B cell (primary cell): ENCODE data around the gene ASTN2. TPM values are rescaled to one million over a fixed set of nuclear protein-coding genes. Genes with fewer than 3 reads are reported as not detected.

Experiments
- ATAC-seq: fragments of 200-7000 bp; cut with Tn5 transposase; one replicate; pipeline ENCODE4 v1.10.0; 2021; ENCODE audit warnings: low read depth, mild to moderate bottlenecking, moderate number of reproducible peaks, moderate library complexity
- CTCF ChIA-PET: fragments of 350-600 bp; sonication (Branson Sonifier 250); formaldehyde crosslinking; loops from one replicate; lab custom pipeline; 2021; ENCODE audit warnings: antibody characterized with exemption, inconsistent platforms; lab: Charles Lee
- POLR2A ChIA-PET: fragments of 350-600 bp; sonication (Branson Sonifier 250); formaldehyde crosslinking; loops from one replicate; lab custom pipeline; 2021; ENCODE audit warnings: antibody characterized with exemption; lab: Charles Lee
- DNase-seq: peaks from one replicate; pipeline ENCODE4 v3.0.0; 2013
- H2AFZ ChIP-seq: 2 replicates; pipeline ENCODE4 v1.6.1; 2012; ENCODE audit warnings: mild to moderate bottlenecking, low read depth, low read length; ENCODE audit not compliant: insufficient read depth, poor library complexity, severe bottlenecking
- H3K27ac ChIP-seq, 2 donors: 1 replicate in 1 of 2; 2 replicates in 1 of 2; pipeline ENCODE4 v1.5.1; 2012 to 2013; ENCODE audit warnings: low read length in 2 of 2, mild to moderate bottlenecking in 2 of 2, moderate library complexity in 1 of 2
- H3K27me3 ChIP-seq, 4 experiments: fragments of 200-600 bp in 1 of 4; sonication (generic) in 1 of 4; replicated peaks in 1 of 4; 1 replicate in 2 of 4; 2 replicates in 2 of 4; pipeline versions ENCODE4 v1.6.1 to v1.7.0; 2013 to 2016; ENCODE audit warnings: low read length in 3 of 4, mild to moderate bottlenecking in 2 of 4, mixed read lengths in 1 of 4, moderate library complexity in 1 of 4; ENCODE audit not compliant: insufficient read depth in 4 of 4, control insufficient read depth in 3 of 4; ENCODE audit errors: control extremely low read depth in 1 of 4
- H3K36me3 ChIP-seq, 2 experiments: replicated peaks in 1 of 2; 1 replicate in 1 of 2; 2 replicates in 1 of 2; pipeline versions ENCODE4 v1.6.1 to v1.7.1; 2013; ENCODE audit warnings: low read length in 1 of 2; ENCODE audit not compliant: insufficient read depth in 2 of 2, control insufficient read depth in 1 of 2; ENCODE audit errors: control extremely low read depth in 1 of 2, extremely low read depth in 1 of 2
- H3K4me1 ChIP-seq, 2 donors: fragments of 200-600 bp in 1 of 2; sonication (generic) in 1 of 2; 1 replicate in 1 of 2; 2 replicates in 1 of 2; pipeline versions ENCODE4 v1.5.1 to v1.6.1; 2013 to 2017; ENCODE audit warnings: low read length in 2 of 2; ENCODE audit not compliant: control insufficient read depth in 2 of 2, insufficient read depth in 2 of 2
- H3K4me2 ChIP-seq: replicated peaks from 2 replicates; pipeline ENCODE3; 2012; ENCODE audit warnings: mild to moderate bottlenecking, low read depth, low read length; ENCODE audit not compliant: poor library complexity, severe bottlenecking
- H3K4me3 ChIP-seq, 5 experiments: fragments of 200-600 bp in 1 of 5; sonication (generic) in 1 of 5; 1 replicate in 3 of 5; 2 replicates in 2 of 5; pipeline versions ENCODE4 v1.5.1 to v1.7.0; 2011 to 2016; ENCODE audit warnings: low read length in 4 of 5, mild to moderate bottlenecking in 4 of 5, low read depth in 2 of 5, control low read depth in 1 of 5, moderate library complexity in 1 of 5; ENCODE audit not compliant: insufficient read depth in 1 of 5; ENCODE audit errors: control extremely low read depth in 1 of 5, extremely low read depth in 1 of 5
- H3K79me2 ChIP-seq: fragments of 200-600 bp; sonication (generic); one replicate; pipeline ENCODE4 v1.6.0; 2016; ENCODE audit warnings: low read length; ENCODE audit not compliant: control insufficient read depth, insufficient read depth
- H3K9ac ChIP-seq: fragments of 200-600 bp; sonication (generic); 2 replicates; pipeline ENCODE4 v1.6.1; 2017; ENCODE audit warnings: mild to moderate bottlenecking, low read length, moderate library complexity
- H3K9me3 ChIP-seq, 3 donors: one replicate each; pipeline versions ENCODE4 v1.6.1 to v1.7.1; 2013; ENCODE audit warnings: low read length in 2 of 3; ENCODE audit not compliant: control insufficient read depth in 2 of 3, insufficient read depth in 1 of 3; ENCODE audit errors: control extremely low read depth in 1 of 3
- H4K20me1 ChIP-seq: 2 replicates; pipeline ENCODE4 v1.6.0; 2012; ENCODE audit warnings: mild to moderate bottlenecking, low read length; ENCODE audit not compliant: insufficient read depth, control insufficient read depth, poor library complexity, severe bottlenecking
- H3K27ac Mint-ChIP-seq: one replicate; pipeline ENCODE4 v1.8.0; 2021; ENCODE audit warnings: mixed read lengths
- H3K27me3 Mint-ChIP-seq: one replicate; pipeline ENCODE4 v1.8.0; 2021; ENCODE audit warnings: mixed read lengths
- H3K4me1 Mint-ChIP-seq: one replicate; pipeline ENCODE4 v1.8.0; 2021; ENCODE audit warnings: mixed read lengths
- H3K4me3 Mint-ChIP-seq: one replicate; pipeline ENCODE4 v1.8.0; 2021; ENCODE audit warnings: mixed read lengths
- H3K9me3 Mint-ChIP-seq: one replicate; pipeline ENCODE4 v1.8.0; 2022; ENCODE audit warnings: mixed read lengths; ENCODE audit not compliant: insufficient read depth
- EZH2 ChIP-seq: IDR thresholded peaks from 2 replicates; pipeline ENCODE4 v1.6.1; 2012; ENCODE audit warnings: borderline replicate concordance, low read depth, mild to moderate bottlenecking, moderate library complexity, low read length; ENCODE audit not compliant: insufficient read depth, poor library complexity, severe bottlenecking
- WGBS: methylation state at CpG from one replicate; pipeline ENCODE4 v1.1.5; 2013; ENCODE audit warnings: missing lambda C conversion rate; ENCODE audit not compliant: insufficient coverage; 5-methylcytosine and 5-hydroxymethylcytosine counted together
- intact Hi-C: fragments of 100-400 bp; cut with micrococcal nuclease; formaldehyde crosslinking; loops from one replicate; pipeline ENCODE4 v1.10.0; 2022
- polyA plus RNA-seq: library from polyadenylated mRNA; depleted of rRNA; stranded (reverse); fragments of >200 nt; gene quantifications from 2 replicates; pipeline ENCODE4 v1.2.3, GENCODE V29; 2012
- total RNA-seq, 2 donors: library from RNA; stranded (reverse); fragments of 120-200 nt in 1 of 2; gene quantifications; 1 replicate in 1 of 2; 2 replicates in 1 of 2; pipeline versions ENCODE4 v1.2.3 to v1.2.4, GENCODE V29; 2013 to 2022
- TF ChIP-seq, protein P1 (sequence below): fragments of 200-600 bp; IDR thresholded peaks from one replicate; pipeline ENCODE4 v1.8.0; 2022; ENCODE audit warnings: antibody characterized with exemption, mild to moderate bottlenecking

The ASTN2 gene
- total and polyA plus RNA-seq, 2 donors (not counting 1 experiment from before 2014, with no cell fraction given), result 1.2 to 3.6 TPM

DNA sequence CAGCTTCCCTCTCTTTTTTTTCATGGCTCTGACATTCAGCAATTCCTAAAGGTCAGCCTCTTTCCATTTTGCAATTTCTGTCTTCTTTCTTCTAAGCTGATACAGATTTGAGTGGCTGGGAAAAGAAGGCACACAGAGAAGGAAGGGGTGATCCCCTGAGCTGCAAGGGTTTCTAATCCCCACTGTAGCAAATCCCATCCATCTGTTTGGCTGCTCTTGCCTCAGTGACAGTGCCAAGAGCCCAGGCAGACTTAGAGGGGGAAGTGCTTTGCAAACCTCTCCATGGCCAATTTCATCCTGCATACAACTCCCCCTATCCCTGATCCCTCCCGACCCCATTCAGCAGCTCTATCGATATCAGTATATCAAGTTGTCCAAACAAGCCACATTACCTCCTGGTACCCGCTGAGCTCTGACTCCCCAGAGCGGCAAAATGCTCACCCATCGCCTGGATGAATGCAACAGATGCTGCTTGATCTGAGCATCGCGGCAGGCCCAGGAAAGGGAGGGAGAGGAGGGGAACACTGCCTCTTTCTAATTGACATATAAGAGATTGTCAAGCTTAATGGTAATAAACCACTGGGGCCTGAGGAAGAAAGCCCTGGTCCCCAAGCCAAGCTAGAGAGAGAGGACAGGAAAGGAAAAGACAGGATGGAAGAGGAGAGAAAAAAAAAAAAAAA lies 268.9 kb downstream of the ASTN2 start:
- no peak overlapping the region for H3K9ac ChIP-seq
- no peak overlapping the region for H3K27ac ChIP-seq
- ATAC-seq (no peak), DNase-seq (no peak)
- H2AFZ ChIP-seq, result no peak overlapping the region
- ChIA-PET POLR2A (no interaction called here), CTCF (no interaction called here)
- no peaks in the 10 kb centered on the region for H3K4me1 ChIP-seq
- Mint-ChIP-seq H3K9me3 (peaks cover 2% of the 10 kb centered on the region), H3K4me3 (no peak overlapping the region), H3K27me3 (no peaks in the 10 kb centered on the region), H3K27ac (no peak overlapping the region), H3K4me1 (no peaks in the 10 kb centered on the region)
- H3K4me2 ChIP-seq, result no peak overlapping the region
- no peak overlapping the region for H3K4me3 ChIP-seq
- 91% methylated on average over 7 of the region's 7 CpGs for WGBS
- no peaks in the 10 kb centered on the region for H4K20me1 ChIP-seq
- no peaks in the 10 kb centered on the region for H3K79me2 ChIP-seq
- TF ChIP-seq, protein P1, sequence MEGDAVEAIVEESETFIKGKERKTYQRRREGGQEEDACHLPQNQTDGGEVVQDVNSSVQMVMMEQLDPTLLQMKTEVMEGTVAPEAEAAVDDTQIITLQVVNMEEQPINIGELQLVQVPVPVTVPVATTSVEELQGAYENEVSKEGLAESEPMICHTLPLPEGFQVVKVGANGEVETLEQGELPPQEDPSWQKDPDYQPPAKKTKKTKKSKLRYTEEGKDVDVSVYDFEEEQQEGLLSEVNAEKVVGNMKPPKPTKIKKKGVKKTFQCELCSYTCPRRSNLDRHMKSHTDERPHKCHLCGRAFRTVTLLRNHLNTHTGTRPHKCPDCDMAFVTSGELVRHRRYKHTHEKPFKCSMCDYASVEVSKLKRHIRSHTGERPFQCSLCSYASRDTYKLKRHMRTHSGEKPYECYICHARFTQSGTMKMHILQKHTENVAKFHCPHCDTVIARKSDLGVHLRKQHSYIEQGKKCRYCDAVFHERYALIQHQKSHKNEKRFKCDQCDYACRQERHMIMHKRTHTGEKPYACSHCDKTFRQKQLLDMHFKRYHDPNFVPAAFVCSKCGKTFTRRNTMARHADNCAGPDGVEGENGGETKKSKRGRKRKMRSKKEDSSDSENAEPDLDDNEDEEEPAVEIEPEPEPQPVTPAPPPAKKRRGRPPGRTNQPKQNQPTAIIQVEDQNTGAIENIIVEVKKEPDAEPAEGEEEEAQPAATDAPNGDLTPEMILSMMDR, result no peak
- no peak for TF ChIP-seq EZH2
- H3K27me3 ChIP-seq, result no peaks in the 10 kb centered on the region
- no peaks in the 10 kb centered on the region for H3K9me3 ChIP-seq
- intact Hi-C loops, result no loop called here
- H3K36me3 ChIP-seq, result no peaks in the 10 kb centered on the region

DNA sequence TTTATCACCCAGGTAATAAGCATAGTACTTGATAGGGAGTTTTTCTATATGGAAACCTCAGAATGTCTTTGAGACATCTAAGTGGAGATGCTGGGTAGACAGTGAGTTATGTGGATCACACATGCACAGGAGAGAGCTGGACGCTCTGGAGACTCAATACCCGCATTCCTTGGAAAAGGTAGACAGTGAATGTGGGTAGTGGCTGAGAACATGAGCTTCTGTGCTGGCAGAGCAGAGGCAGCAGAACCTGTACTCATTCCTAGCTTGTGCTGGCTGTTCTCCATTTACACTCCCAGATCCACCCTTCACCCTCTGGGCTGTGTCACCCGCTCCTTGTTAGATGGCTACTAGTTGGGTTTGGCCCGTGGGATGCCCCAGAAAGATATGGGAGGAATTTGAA lies 269.8 kb downstream of the ASTN2 start:
- intact Hi-C loops, result no loop called here
- WGBS, result no CpG with 5 or more reads among the region's 4 CpGs
- Histone ChIP-seq H3K27me3 (no peaks in the 10 kb centered on the region), H3K9ac (no peak overlapping the region), H3K36me3 (no peaks in the 10 kb centered on the region), H2AFZ (no peak overlapping the region), H3K79me2 (no peaks in the 10 kb centered on the region), H3K9me3 (no peaks in the 10 kb centered on the region), H3K4me2 (no peak overlapping the region), H3K4me3 (no peak overlapping the region), H3K27ac (no peak overlapping the region), H3K4me1 (no peaks in the 10 kb centered on the region), H4K20me1 (no peaks in the 10 kb centered on the region)
- Mint-ChIP-seq H3K27ac (no peak overlapping the region), H3K9me3 (peaks cover 2% of the 10 kb centered on the region), H3K4me3 (no peak overlapping the region), H3K27me3 (no peaks in the 10 kb centered on the region), H3K4me1 (no peaks in the 10 kb centered on the region)
- ATAC-seq, result no peak
- TF ChIP-seq, protein P1, result no peak
- TF ChIP-seq EZH2, result no peak
- CTCF ChIA-PET, result no interaction called here
- no peak for DNase-seq
- POLR2A ChIA-PET, result no interaction called here
